Astrocyte of the cerebellum (primary cell): ENCODE measurements around the gene CES2.
"Not testable (repeated sequence)": the region's sequence is repeated elsewhere in the genome, so short reads cannot be mapped to it uniquely, and the experiment has no call there.

Source experiments
- DNase-seq: peaks from one replicate; pipeline ENCODE4 v3.0.0-alpha.2; 2011; ENCODE audit warnings: low read depth
- H3K4me3 ChIP-seq: 2 replicates; pipeline ENCODE4 v1.5.1; 2011; ENCODE audit warnings: mild to moderate bottlenecking, low read depth, low read length, moderate library complexity
- CTCF ChIP-seq: IDR thresholded peaks from 2 replicates; pipeline ENCODE4 v1.5.1; 2012; ENCODE audit warnings: low read length, low read depth, moderate library complexity, mild to moderate bottlenecking; ENCODE audit errors: missing control alignments
- in situ Hi-C: cut with HindIII; loops from 2 replicates; pipeline ENCODE4 v1.10.0; 2017; ENCODE audit warnings: low sequenced_read_pairs

CES2 gene

GRCh38 chr16:66968847-66969246, 33.5 kb downstream of the CES2 start:
- H3K4me3 ChIP-seq: no peak overlapping the region
- no peak for DNase-seq
- TF ChIP-seq CTCF: no peak
- in situ Hi-C loops: no loop called here

GRCh38 chr16:66970775-66971720, 35.7 kb downstream of the CES2 start:
- no peak for DNase-seq
- no peak for TF ChIP-seq CTCF
- H3K4me3 ChIP-seq: no peak overlapping the region
- in situ Hi-C loops: no loop called here

GRCh38 chr16:66972983-66973382, 37.7 kb downstream of the CES2 start:
- in situ Hi-C loops: no loop called here
- DNase-seq: no peak
- TF ChIP-seq CTCF: no peak
- no peak overlapping the region for H3K4me3 ChIP-seq

GRCh38 chr16:66973716-66974115, 38.4 kb downstream of the CES2 start:
- TF ChIP-seq CTCF: no peak
- H3K4me3 ChIP-seq: no peak overlapping the region
- DNase-seq: no peak
- in situ Hi-C loops: no loop called here

- in situ Hi-C loops, H3K4me3 ChIP-seq: not testable (repeated sequence)
These were observed 39.0 kb downstream of the CES2 start for GRCh38 chr16:66974156-66974931.

GRCh38 chr16:66974932-66975246, 39.6 kb downstream of the CES2 start:
- in situ Hi-C loops: loop anchor here (5.0 kb wide), 1 partner anchor 157 kb away; no protein-coding TSS in a partner anchor

More at GRCh38 chr16:66974156-66974931, 39.0 kb downstream of the CES2 start:
- DNase-seq: not testable (repeated sequence)

GRCh38 chr16:66975302-66975893, 40.1 kb downstream of the CES2 start:
- no peak overlapping the region for H3K4me3 ChIP-seq
- TF ChIP-seq CTCF: no peak
- no peak for DNase-seq
- in situ Hi-C loops: loop anchor here (5.0 kb wide), 1 partner anchor 157 kb away; no protein-coding TSS in a partner anchor

More at GRCh38 chr16:66974932-66975246, 39.6 kb downstream of the CES2 start:
- not testable (repeated sequence) for H3K4me3 ChIP-seq, DNase-seq
